K562 (cell line): ENCODE data around the gene CHST13. TPM values are rescaled to one million over a fixed set of nuclear protein-coding genes. Genes with fewer than 3 reads are reported as not detected.

Experiments used
- ATAC-seq: fragments of 200-7000 bp; cut with Tn5 transposase; 3 replicates; pipeline ENCODE4 v1.9.1; 2020; ENCODE audit warnings: moderate library complexity
- BruUV-seq: library from RNA; stranded (reverse); fragments of 400-500 nt; replicated peaks from 2 replicates; lab custom pipeline; 2021; lab: Mats Ljungman, UMichigan
- CTCF ChIA-PET: fragments of 300-600 bp; formaldehyde crosslinking; extraction: SDS; loops from one replicate; lab custom pipeline; 2021; ENCODE audit warnings: low intra/inter-chr PET ratio; lab: Yijun Ruan, JAX
- POLR2A ChIA-PET: fragments of 300-600, 350-650 bp; sonication (Branson Sonifier 250); formaldehyde crosslinking; extraction: SDS; loops from one replicate; lab custom pipeline; 2021; ENCODE audit warnings: antibody characterized with exemption, inconsistent platforms; lab: Yijun Ruan, JAX
- DNase-seq, 4 experiments: peaks; one replicate each; pipeline versions ENCODE4 v3.0.0 to v3.0.0-alpha.2; 2011 to 2018; ENCODE audit warnings: low spot score in 3 of 4, mixed read lengths in 3 of 4; ENCODE audit errors: extremely low read depth in 1 of 4
- FAIRE-seq: peaks from 2 replicates; lab custom pipeline; 2011; peaks lifted over from hg19 to GRCh38; lab: Jason Lieb, UNC
- H2AFZ ChIP-seq: 2 replicates; pipeline ENCODE4 v1.6.0; 2011; ENCODE audit warnings: low read depth, low read length, control low read depth, inconsistent platforms
- H3K27ac ChIP-seq: fragments of 200-600 bp; 3 replicates; pipeline ENCODE4 v1.8.0; 2011; ENCODE audit warnings: low read depth, mild to moderate bottlenecking, control low read depth, inconsistent platforms, low read length, moderate library complexity, mixed read lengths; ENCODE audit errors: extremely low read depth
- H3K27me3 ChIP-seq, 2 experiments: fragments of 300-600 bp in 1 of 2; 2 replicates in 1 of 2; 3 replicates in 1 of 2; pipeline versions ENCODE4 v1.6.0 to v1.8.0; 2011; ENCODE audit warnings: inconsistent platforms in 2 of 2, low read length in 2 of 2, mild to moderate bottlenecking in 1 of 2, mixed read lengths in 1 of 2, moderate library complexity in 1 of 2; ENCODE audit not compliant: control insufficient read depth in 2 of 2, insufficient read depth in 2 of 2
- H3K36me3 ChIP-seq: fragments of 300-600 bp; 3 replicates; pipeline ENCODE4 v1.8.0; 2011; ENCODE audit warnings: mild to moderate bottlenecking, low read length, inconsistent platforms; ENCODE audit not compliant: control insufficient read depth, insufficient read depth
- H3K4me1 ChIP-seq, 2 experiments: fragments of 200-600 bp in 1 of 2; replicated peaks in 1 of 2; 2 replicates in 1 of 2; 3 replicates in 1 of 2; pipeline versions ENCODE4 v1.5.1 to v1.8.0; 2011; ENCODE audit warnings: inconsistent platforms in 2 of 2, low read length in 2 of 2, mild to moderate bottlenecking in 1 of 2, mixed read lengths in 1 of 2, moderate library complexity in 1 of 2; ENCODE audit not compliant: control insufficient read depth in 2 of 2, insufficient read depth in 2 of 2
- H3K4me2 ChIP-seq: 2 replicates; pipeline ENCODE4 v1.6.1; 2011; ENCODE audit warnings: low read length, control low read depth, inconsistent platforms, mixed read lengths; ENCODE audit not compliant: insufficient read depth
- H3K4me3 ChIP-seq: fragments of 200-600 bp; sonication (generic), shearing (Covaris generic); 2 replicates; pipeline ENCODE4 v1.5.1; 2016; ENCODE audit warnings: control low read depth, inconsistent platforms
- H3K79me2 ChIP-seq: fragments of 200-600 bp; 3 replicates; pipeline ENCODE4 v1.8.0; 2011; ENCODE audit warnings: low read length, inconsistent platforms; ENCODE audit not compliant: control insufficient read depth, insufficient read depth
- H3K9ac ChIP-seq, 2 experiments: 2 replicates each; pipeline versions ENCODE4 v1.6.0 to v1.6.1; 2011; ENCODE audit warnings: low read depth in 2 of 2, low read length in 2 of 2, control low read depth in 1 of 2, inconsistent platforms in 1 of 2, mild to moderate bottlenecking in 1 of 2, mixed read lengths in 1 of 2; ENCODE audit not compliant: insufficient read depth in 1 of 2
- H3K9me1 ChIP-seq: one replicate; pipeline ENCODE4 v1.6.0; 2011; ENCODE audit warnings: inconsistent platforms, mild to moderate bottlenecking, low read length, moderate library complexity; ENCODE audit not compliant: control insufficient read depth, insufficient read depth
- H3K9me3 ChIP-seq: replicated peaks from 2 replicates; pipeline ENCODE4 v1.5.1; 2011; ENCODE audit warnings: low read depth, low read length, inconsistent platforms; ENCODE audit not compliant: control insufficient read depth, insufficient read depth
- H4K20me1 ChIP-seq: replicated peaks from 2 replicates; pipeline ENCODE4 v1.6.1; 2011; ENCODE audit warnings: low read length, inconsistent platforms, mixed read lengths; ENCODE audit not compliant: control insufficient read depth, insufficient read depth
- CBFA2T3 ChIP-seq: fragments of 450-650 bp; IDR thresholded peaks from 2 replicates; pipeline ENCODE4 v1.6.1; 2017
- EGR1 ChIP-seq: fragments of 450-650 bp; conservative IDR thresholded peaks from 2 replicates; pipeline ENCODE4 v1.6.1; 2017; ENCODE audit warnings: mild to moderate bottlenecking
- FOXA1 ChIP-seq: fragments of 450-650 bp; IDR thresholded peaks from 2 replicates; pipeline ENCODE4 v1.6.1; 2016; ENCODE audit warnings: mild to moderate bottlenecking, borderline replicate concordance
- HDGF ChIP-seq: fragments of 450-650 bp; IDR thresholded peaks from 2 replicates; pipeline ENCODE4 v1.6.1; 2016
- NRF1 ChIP-seq, 2 experiments: fragments of 450-650 bp; IDR thresholded peaks in 1 of 2; conservative IDR thresholded peaks in 1 of 2; 2 replicates each; pipeline ENCODE4 v1.6.1; 2014; ENCODE audit warnings: mild to moderate bottlenecking in 2 of 2
- RBM15 ChIP-seq: fragments of 200-400 bp; formaldehyde crosslinking; IDR thresholded peaks from 2 replicates; pipeline ENCODE4 v1.6.1; 2018; ENCODE audit warnings: mild to moderate bottlenecking, low read length, moderate library complexity; ENCODE audit not compliant: insufficient read depth
- ZBTB43 ChIP-seq: sonication (generic); formaldehyde crosslinking; IDR thresholded peaks from 2 replicates; pipeline ENCODE4 v1.8.0; 2023; ENCODE audit warnings: mild to moderate bottlenecking, missing genetic modification reagents
- ZKSCAN1 ChIP-seq: fragments of 150-350 bp; IDR thresholded peaks from 2 replicates; pipeline ENCODE4 v1.6.1; 2016; ENCODE audit warnings: low read depth, low read length
- ZNF740 ChIP-seq, 3 experiments: fragments of 200-800 bp in 1 of 3; sonication (Bioruptor generic) in 1 of 3; sonication (generic) in 1 of 3; formaldehyde crosslinking in 1 of 3; IDR thresholded peaks; 2 replicates each; pipeline versions ENCODE4 v1.6.1 to v1.8.0; 2016 to 2022; ENCODE audit warnings: mild to moderate bottlenecking in 2 of 3, missing compliant biosample characterization in 2 of 3, missing genetic modification characterization in 2 of 3, missing genetic modification reagents in 1 of 3
- WGBS: fragments of 100-300 bp; shearing (Covaris generic); methylation state at CpG from one replicate; pipeline ENCODE4 v1.1.6; 2016; ENCODE audit warnings: low coverage, mixed read lengths; ENCODE audit not compliant: insufficient coverage; ENCODE audit errors: missing lambda C conversion rate; 5-methylcytosine and 5-hydroxymethylcytosine counted together
- in situ Hi-C: fragments of 300-500 bp; cut with MboI; formaldehyde crosslinking; loops from 4 replicates; pipeline ENCODE4 v1.15.0; 2018; ENCODE audit warnings: inconsistent platforms, mixed read lengths
- intact Hi-C: fragments of 100-400 bp; cut with micrococcal nuclease; formaldehyde crosslinking; loops from 2 replicates; pipeline ENCODE4 v1.14.2; 2022
- polyA plus RNA-seq, 8 experiments: library from polyadenylated mRNA; depleted of rRNA in 4 of 8; stranded (reverse) in 5 of 8; unstranded in 3 of 8; fragments of >200 nt; fragmentation: Nextera tagmentation in 2 of 8; fragmentation: Illumina TruSeq in 1 of 8; extraction: Ambion mirVana in 2 of 8; extraction: Trizol in 1 of 8; gene quantifications; 2 replicates each; pipeline versions ENCODE4 v1.2.1 to v1.2.3, GENCODE V29; 2011 to 2014; ENCODE audit warnings: inconsistent platforms in 1 of 8, missing spikeins in 1 of 8
- total RNA-seq, 7 experiments: library from RNA; depleted of rRNA in 6 of 7; stranded (reverse); fragments of >200 nt in 6 of 7; fragmentation: Illumina TruSeq in 2 of 7; extraction: Trizol in 2 of 7; gene quantifications; 2 replicates each; pipeline versions ENCODE4 v1.2.1 to v1.2.3, GENCODE V29; 2011 to 2021; ENCODE audit warnings: low replicate concordance in 1 of 7

Gene CHST13
- total and polyA plus RNA-seq, 9 of the 15 experiments (the other 6 are each of a cell fraction or from before 2014, with no cell fraction given) = not detected

- TF ChIP-seq ZNF740 (CRISPR knock-in tag; IDR thresholded peaks at IDR 0.05) (no peak), ZNF740 (tag; IDR thresholded peaks at IDR 0.05) (no peak), ZBTB43 (CRISPR knock-in tag) (no peak), NRF1 (conservative IDR thresholded peaks at IDR 0.05 in 1 of 2, IDR thresholded peaks at IDR 0.05 in 1 of 2) (peak; percentile 92 to 93), FOXA1 (no peak), HDGF (no peak)
- TF ChIP-seq, all 486 proteins: peak for 8
These were observed 49.6 kb downstream of the CHST13 start (continued) for GRCh38 chr3:126573492-126574117.

GRCh38 chr3:126577261-126577660, 53.3 kb downstream of the CHST13 start:
- ATAC-seq (no peak), DNase-seq (peak in 1 of 4 experiments; percentile 17)
- no TSS peak for BruUV-seq

More at GRCh38 chr3:126577261-126577660, 53.3 kb downstream of the CHST13 start:
- no peaks in the 10 kb centered on the region for H3K79me2 ChIP-seq
- ChIA-PET CTCF (no interaction called here), POLR2A (no interaction called here)
- H3K9ac ChIP-seq = no peak overlapping the region
- in situ Hi-C loops (no loop called here), intact Hi-C loops (no loop called here)
- TF ChIP-seq CBFA2T3 = 0 out of 2 replicates have a peak, but pooled peaks have one; percentile 13
- TF ChIP-seq ZKSCAN1 = peak; percentile 65; the same call in 1 of the 2 replicates
- TF ChIP-seq RBM15 = no peak
- TF ChIP-seq EGR1 = peak; percentile 74
- no peaks in the 10 kb centered on the region for H3K9me1 ChIP-seq
- H3K9me3 ChIP-seq = no peaks in the 10 kb centered on the region
- H4K20me1 ChIP-seq = no peaks in the 10 kb centered on the region
- no peaks in the 10 kb centered on the region; a peak in 2 of 5 replicates for H3K4me1 ChIP-seq
- H3K4me2 ChIP-seq = no peak overlapping the region
- no peak overlapping the region for H2AFZ ChIP-seq
- FAIRE-seq = no peak
- no peak overlapping the region for H3K4me3 ChIP-seq
- H3K36me3 ChIP-seq = no peaks in the 10 kb centered on the region
- no peak overlapping the region for H3K27ac ChIP-seq
- 0% methylated on average over 1 of the region's 2 CpGs for WGBS
- H3K27me3 ChIP-seq = peaks cover 0 to 8% of the 10 kb centered on the region in 2 experiments; a peak in 2 of 5 replicates
